H9 (cell line): ENCODE data around the gene TMEM117. TPM values are rescaled to one million over a fixed set of nuclear protein-coding genes. Genes with fewer than 3 reads are reported as not detected.

Source experiments
- DNase-seq: peaks from one replicate; pipeline ENCODE4 v3.0.0-alpha.2; 2017
- H2AFZ ChIP-seq: one replicate; pipeline ENCODE4 v1.6.1; 2013; ENCODE audit warnings: mild to moderate bottlenecking, low read length, control low read depth, moderate library complexity
- H2AK5ac ChIP-seq: 2 replicates; pipeline ENCODE4 v1.6.1; 2013; ENCODE audit warnings: low read length, control low read depth, mixed read lengths; ENCODE audit not compliant: insufficient read length
- H2BK120ac ChIP-seq: one replicate; pipeline ENCODE4 v1.6.1; 2013; ENCODE audit warnings: low read depth, mild to moderate bottlenecking, low read length, control low read depth, inconsistent platforms; ENCODE audit not compliant: poor library complexity, severe bottlenecking
- H2BK12ac ChIP-seq: 2 replicates; pipeline ENCODE4 v1.6.1; 2013; ENCODE audit warnings: low read length, control low read depth, mixed read lengths, low read depth; ENCODE audit not compliant: insufficient read length
- H2BK15ac ChIP-seq: 2 replicates; pipeline ENCODE4 v1.6.1; 2013; ENCODE audit warnings: low read depth, low read length, control low read depth
- H2BK20ac ChIP-seq: one replicate; pipeline ENCODE4 v1.6.1; 2013; ENCODE audit warnings: low read depth, mild to moderate bottlenecking, low read length, control low read depth, inconsistent platforms; ENCODE audit not compliant: poor library complexity, severe bottlenecking
- H2BK5ac ChIP-seq: 2 replicates; pipeline ENCODE4 v1.6.1; 2013; ENCODE audit warnings: low read length, control low read depth, mixed read lengths; ENCODE audit not compliant: insufficient read length
- H3K14ac ChIP-seq: 2 replicates; pipeline ENCODE4 v1.6.1; 2013; ENCODE audit warnings: low read length, control low read depth; ENCODE audit not compliant: insufficient read depth
- H3K18ac ChIP-seq: 2 replicates; pipeline ENCODE4 v1.6.1; 2013; ENCODE audit warnings: low read depth, mild to moderate bottlenecking, mixed read lengths, low read length, control low read depth; ENCODE audit not compliant: insufficient read length
- H3K23ac ChIP-seq: 2 replicates; pipeline ENCODE4 v1.6.1; 2013; ENCODE audit warnings: low read length, control low read depth, mixed read lengths, low read depth; ENCODE audit not compliant: insufficient read length
- H3K23me2 ChIP-seq: 2 replicates; pipeline ENCODE4 v1.6.1; 2013; ENCODE audit warnings: low read depth, mild to moderate bottlenecking, mixed read lengths, low read length, control low read depth; ENCODE audit not compliant: insufficient read length, poor library complexity, severe bottlenecking
- H3K27ac ChIP-seq: 2 replicates; pipeline ENCODE4 v1.5.1; 2013; ENCODE audit warnings: low read length, control low read depth, mixed read lengths, low read depth; ENCODE audit not compliant: insufficient read length
- H3K27me3 ChIP-seq: 2 replicates; pipeline ENCODE4 v1.6.1; 2013; ENCODE audit warnings: low read length, control low read depth, inconsistent platforms; ENCODE audit not compliant: insufficient read depth
- H3K4ac ChIP-seq: 2 replicates; pipeline ENCODE4 v1.6.1; 2013; ENCODE audit warnings: low read depth, mild to moderate bottlenecking, control low read depth, inconsistent platforms, low read length, moderate library complexity
- H3K4me1 ChIP-seq: 2 replicates; pipeline ENCODE4 v1.6.1; 2013; ENCODE audit warnings: low read length, control low read depth, inconsistent platforms; ENCODE audit not compliant: insufficient read depth
- H3K4me2 ChIP-seq: 2 replicates; pipeline ENCODE4 v1.6.1; 2013; ENCODE audit warnings: low read length, control low read depth, mixed read lengths; ENCODE audit not compliant: insufficient read length, insufficient read depth
- H3K56ac ChIP-seq: 2 replicates; pipeline ENCODE4 v1.6.1; 2013; ENCODE audit warnings: low read depth, mild to moderate bottlenecking, mixed read lengths, low read length, control low read depth; ENCODE audit not compliant: insufficient read length
- H3K79me1 ChIP-seq: 2 replicates; pipeline ENCODE4 v1.6.1; 2013; ENCODE audit warnings: low read depth, mild to moderate bottlenecking, moderate library complexity, low read length, control low read depth, inconsistent platforms; ENCODE audit not compliant: insufficient read depth, poor library complexity, severe bottlenecking
- H3K79me2 ChIP-seq: 2 replicates; pipeline ENCODE4 v1.6.1; 2013; ENCODE audit warnings: low read length, control low read depth, inconsistent platforms; ENCODE audit not compliant: insufficient read depth
- H3K9ac ChIP-seq: 2 replicates; pipeline ENCODE4 v1.6.1; 2013; ENCODE audit warnings: low read length, control low read depth, mixed read lengths; ENCODE audit not compliant: insufficient read length; ENCODE audit errors: extremely low read depth
- H3K9me3 ChIP-seq: one replicate; pipeline ENCODE4 v1.6.1; 2013; ENCODE audit warnings: low read depth, low read length, inconsistent platforms; ENCODE audit not compliant: control insufficient read depth
- H3T11ph ChIP-seq: one replicate; pipeline ENCODE4 v1.6.1; 2013; ENCODE audit warnings: mild to moderate bottlenecking, low read length, control low read depth, inconsistent platforms
- H4K20me1 ChIP-seq: one replicate; pipeline ENCODE4 v1.6.1; 2013; ENCODE audit not compliant: control insufficient read depth, insufficient read length, insufficient read depth
- H4K5ac ChIP-seq: 2 replicates; pipeline ENCODE4 v1.6.1; 2013; ENCODE audit warnings: low read depth, mild to moderate bottlenecking, mixed read lengths, low read length, control low read depth; ENCODE audit not compliant: insufficient read length
- H4K8ac ChIP-seq: replicated peaks from 2 replicates; pipeline ENCODE4 v1.6.1; 2013; ENCODE audit warnings: low read length, control low read depth, mixed read lengths, low read depth; ENCODE audit not compliant: insufficient read length
- H4K91ac ChIP-seq: 2 replicates; pipeline ENCODE4 v1.6.1; 2013; ENCODE audit warnings: low read depth, mild to moderate bottlenecking, moderate library complexity, mixed read lengths, low read length, control low read depth; ENCODE audit not compliant: insufficient read length
- H3K27ac Mint-ChIP-seq, 3 experiments: 2 replicates in 2 of 3; 3 replicates in 1 of 3; pipeline ENCODE4 v1.8.0; 2020 to 2021; ENCODE audit warnings: mixed read lengths in 3 of 3, mild to moderate bottlenecking in 1 of 3, moderate library complexity in 1 of 3
- H3K27me3 Mint-ChIP-seq: 2 replicates; pipeline ENCODE4 v1.8.0; 2021; ENCODE audit warnings: low read depth, mild to moderate bottlenecking, moderate library complexity, mixed read lengths
- H3K36me3 Mint-ChIP-seq, 3 experiments: 2 replicates in 2 of 3; 3 replicates in 1 of 3; pipeline ENCODE4 v1.8.0; 2020 to 2021; ENCODE audit warnings: low read depth in 3 of 3, mixed read lengths in 3 of 3; ENCODE audit not compliant: insufficient read depth in 1 of 3
- H3K4me1 Mint-ChIP-seq, 2 experiments: 2 replicates each; pipeline ENCODE4 v1.8.0; 2020; ENCODE audit warnings: mixed read lengths in 2 of 2
- H3K4me3 Mint-ChIP-seq, 2 experiments: 2 replicates in 1 of 2; 3 replicates in 1 of 2; pipeline ENCODE4 v1.8.0; 2020 to 2021; ENCODE audit warnings: mild to moderate bottlenecking in 2 of 2, mixed read lengths in 2 of 2, moderate library complexity in 1 of 2
- H3K9me3 Mint-ChIP-seq, 2 experiments: 2 replicates in 1 of 2; 3 replicates in 1 of 2; pipeline ENCODE4 v1.8.0; 2020; ENCODE audit warnings: mild to moderate bottlenecking in 2 of 2, mixed read lengths in 2 of 2, moderate library complexity in 1 of 2
- CTCF ChIP-seq: fragments of 200-600 bp; sonication (generic); conservative IDR thresholded peaks from 3 replicates; pipeline ENCODE4 v1.8.0; 2021; ENCODE audit warnings: antibody characterized with exemption, mild to moderate bottlenecking
- WGBS: extraction: QIAGEN DNeasy Blood & Tissue Kit; methylation state at CpG from one replicate; pipeline ENCODE4 v1.1.7; 2013; ENCODE audit warnings: missing lambda C conversion rate, low lambda C conversion rate, mixed read lengths; ENCODE audit not compliant: insufficient read length; ENCODE audit errors: extremely low coverage; 5-methylcytosine and 5-hydroxymethylcytosine counted together
- total RNA-seq: library from RNA; stranded (reverse); gene quantifications from 2 replicates; pipeline ENCODE4 v1.2.1, GENCODE V29; 2021

The TMEM117 gene
- total RNA-seq, 1 experiment from 2014 or later: 1.7 TPM

- H3T11ph ChIP-seq: no peak overlapping the region
- H3K79me1 ChIP-seq: no peaks in the 10 kb centered on the region
- no peaks in the 10 kb centered on the region for H3K9me3 ChIP-seq
- no peak overlapping the region for H2AFZ ChIP-seq
- H3K36me3 Mint-ChIP-seq: no peaks in the 10 kb centered on the region
- H4K91ac ChIP-seq: no peak overlapping the region
- no peak overlapping the region for H3K27ac ChIP-seq
- H3K23ac ChIP-seq: no peak overlapping the region
- H2BK120ac ChIP-seq: no peak overlapping the region
- no CpG with 5 or more reads among the region's 4 CpGs for WGBS
- no peak overlapping the region for H3K4me3 Mint-ChIP-seq
- H3K23me2 ChIP-seq: no peaks in the 10 kb centered on the region
- no peak overlapping the region for H3K4me2 ChIP-seq
- no peaks in the 10 kb centered on the region for H4K20me1 ChIP-seq
- H3K9me3 Mint-ChIP-seq: peaks cover 0 to 2% of the 10 kb centered on the region in 2 experiments; a peak in 1 of 5 replicates
- no peak overlapping the region for H2BK15ac ChIP-seq
- no peak overlapping the region for H2BK12ac ChIP-seq
- H3K4ac ChIP-seq: no peak overlapping the region
- H3K4me1 Mint-ChIP-seq: 0 out of 4 replicates have a peak, but pooled peaks cover 0 to 2% of the 10 kb centered on the region in 2 experiments
- H3K27me3 Mint-ChIP-seq: no peaks in the 10 kb centered on the region
- H3K14ac ChIP-seq: no peak overlapping the region
- 0 out of 7 replicates have a peak overlapping the region, but pooled peaks of 1 of the 3 experiments have one; percentile 9 for H3K27ac Mint-ChIP-seq
- no peak overlapping the region for H2BK5ac ChIP-seq
- no peak overlapping the region for H4K5ac ChIP-seq
- TF ChIP-seq CTCF: peak; percentile 75
- H3K27me3 ChIP-seq: no peaks in the 10 kb centered on the region
- H2BK20ac ChIP-seq: no peak overlapping the region
- no peaks in the 10 kb centered on the region for H3K4me1 ChIP-seq
- no peak overlapping the region for H3K9ac ChIP-seq
- no peak overlapping the region for H3K56ac ChIP-seq
- H3K79me2 ChIP-seq: no peaks in the 10 kb centered on the region
- H4K8ac ChIP-seq: no peak overlapping the region
- DNase-seq: peak; percentile 56
- H3K18ac ChIP-seq: no peak overlapping the region
- H2AK5ac ChIP-seq: no peak overlapping the region
Observed at GRCh38 chr12:44247588-44247987, 411.7 kb downstream of the TMEM117 start.
